ENCODE measurements around the gene PSMB5.

Gene PSMB5

GRCh38 chr14:22997676-22998323 is 36.9 kb downstream of the PSMB5 start:
- H2BK5ac ChIP-seq (ENCODE audit: low read length): no peak overlapping the region
- no peak overlapping the region for H2AFZ ChIP-seq (ENCODE audit: low read length)
- H2BK120ac ChIP-seq (ENCODE audit: low read depth, low read length): no peak overlapping the region
- no peak overlapping the region for H4K91ac ChIP-seq (ENCODE audit: low read depth, low read length, poor library complexity)
- H3K79me1 ChIP-seq (ENCODE audit: low read depth, low read length): no peaks in the 10 kb centered on the region
- no peak overlapping the region for H2BK15ac ChIP-seq (ENCODE audit: low read length)
- no peak for DNase-seq (ENCODE audit: low spot score)
- no CpG with 5 or more reads among the region's 9 CpGs for WGBS, 2 donors (ENCODE audit: extremely low coverage in 2 of 2, insufficient read length in 2 of 2, insufficient replicate concordance in 1 of 2)
- H2AK5ac ChIP-seq (ENCODE audit: low read depth, low read length): no peak overlapping the region
- no peak overlapping the region for H3K4me2 ChIP-seq (ENCODE audit: insufficient read depth, low read length, poor library complexity, severe bottlenecking)
- H3K23ac ChIP-seq (ENCODE audit: low read depth, low read length, poor library complexity): no peak overlapping the region
- no peak overlapping the region for H2BK12ac ChIP-seq (ENCODE audit: low read length)
- no peak overlapping the region for H3K4ac ChIP-seq (ENCODE audit: low read length)
- peaks cover 1 to 5% of the 10 kb centered on the region in 2 donors for H3K36me3 ChIP-seq (replicated peaks in 1 of 2; ENCODE audit: control insufficient read depth in 2 of 2, insufficient read depth in 2 of 2, low read length in 2 of 2)
- H3K9me3 ChIP-seq (replicated peaks in 1 of 2; ENCODE audit: control insufficient read depth in 2 of 2, insufficient read depth in 1 of 2, low read depth in 1 of 2, low read length in 2 of 2): no peaks in the 10 kb centered on the region
- no peak overlapping the region for H3K9ac ChIP-seq (ENCODE audit: low read depth, low read length, poor library complexity)
- no peak overlapping the region for H3K27ac ChIP-seq (replicated peaks; ENCODE audit: low read length)
- H3K4me3 ChIP-seq (ENCODE audit: low read length in 2 of 2): no peak overlapping the region
- no peak overlapping the region for H3K18ac ChIP-seq (ENCODE audit: low read length)
- H3K4me1 ChIP-seq (ENCODE audit: control insufficient read depth in 2 of 2, insufficient read depth in 1 of 2, low read depth in 1 of 2, low read length in 2 of 2): peaks cover 0 to 4% of the 10 kb centered on the region in 2 donors
- H3K27me3 ChIP-seq (ENCODE audit: control insufficient read depth in 3 of 3, insufficient read depth in 3 of 3, low read depth in 1 of 3, low read length in 3 of 3): no peaks in the 10 kb centered on the region
- H4K8ac ChIP-seq (ENCODE audit: low read depth, low read length): no peak overlapping the region
- no peak overlapping the region for H3K14ac ChIP-seq (ENCODE audit: low read length)

GRCh38 chr14:22996768-22997654 is 37.7 kb downstream of the PSMB5 start:
- Histone ChIP-seq H3K4me1 (ENCODE audit: control insufficient read depth in 2 of 2, insufficient read depth in 1 of 2, low read depth in 1 of 2, low read length in 2 of 2) (peaks cover 0 to 4% of the 10 kb centered on the region in 2 donors), H4K91ac (ENCODE audit: low read depth, low read length, poor library complexity) (no peak overlapping the region), H3K79me1 (ENCODE audit: low read depth, low read length) (no peaks in the 10 kb centered on the region), H2BK5ac (ENCODE audit: low read length) (no peak overlapping the region), H3K9me3 (replicated peaks in 1 of 2; ENCODE audit: control insufficient read depth in 2 of 2, insufficient read depth in 1 of 2, low read depth in 1 of 2, low read length in 2 of 2) (no peaks in the 10 kb centered on the region), H3K23ac (ENCODE audit: low read depth, low read length, poor library complexity) (no peak overlapping the region), H3K27me3 (ENCODE audit: control insufficient read depth in 3 of 3, insufficient read depth in 3 of 3, low read depth in 1 of 3, low read length in 3 of 3) (no peaks in the 10 kb centered on the region), H3K36me3 (replicated peaks in 1 of 2; ENCODE audit: control insufficient read depth in 2 of 2, insufficient read depth in 2 of 2, low read length in 2 of 2) (peaks cover 1 to 5% of the 10 kb centered on the region in 2 donors), H3K4me2 (ENCODE audit: insufficient read depth, low read length, poor library complexity, severe bottlenecking) (no peak overlapping the region), H2BK15ac (ENCODE audit: low read length) (no peak overlapping the region), H3K14ac (ENCODE audit: low read length) (no peak overlapping the region), H2BK12ac (ENCODE audit: low read length) (no peak overlapping the region), H3K27ac (replicated peaks; ENCODE audit: low read length) (no peak overlapping the region), H2BK120ac (ENCODE audit: low read depth, low read length) (no peak overlapping the region), H2AFZ (ENCODE audit: low read length) (no peak overlapping the region), H3K9ac (ENCODE audit: low read depth, low read length, poor library complexity) (no peak overlapping the region), H4K8ac (ENCODE audit: low read depth, low read length) (no peak overlapping the region), H2AK5ac (ENCODE audit: low read depth, low read length) (no peak overlapping the region), H3K18ac (ENCODE audit: low read length) (no peak overlapping the region), H3K4ac (ENCODE audit: low read length) (no peak overlapping the region), H3K4me3 (ENCODE audit: low read length in 2 of 2) (no peak overlapping the region)
- no CpG with 5 or more reads among the region's 11 CpGs for WGBS, 2 donors (ENCODE audit: extremely low coverage in 2 of 2, insufficient read length in 2 of 2, insufficient replicate concordance in 1 of 2)
- DNase-seq (ENCODE audit: low spot score): no peak

GRCh38 chr14:22995889-22996625 is 38.6 kb downstream of the PSMB5 start:
- no peak overlapping the region for H4K91ac ChIP-seq (ENCODE audit: low read depth, low read length, poor library complexity)
- no peak overlapping the region for H3K4me2 ChIP-seq (ENCODE audit: insufficient read depth, low read length, poor library complexity, severe bottlenecking)
- no peak overlapping the region for H2AK5ac ChIP-seq (ENCODE audit: low read depth, low read length)
- H2AFZ ChIP-seq (ENCODE audit: low read length): no peak overlapping the region
- no peak for DNase-seq (ENCODE audit: low spot score)
- H2BK120ac ChIP-seq (ENCODE audit: low read depth, low read length): no peak overlapping the region
- H3K4me3 ChIP-seq (ENCODE audit: low read length in 2 of 2): no peak overlapping the region
- H3K14ac ChIP-seq (ENCODE audit: low read length): no peak overlapping the region
- H3K9ac ChIP-seq (ENCODE audit: low read depth, low read length, poor library complexity): no peak overlapping the region
- H2BK12ac ChIP-seq (ENCODE audit: low read length): no peak overlapping the region
- H3K9me3 ChIP-seq (replicated peaks in 1 of 2; ENCODE audit: control insufficient read depth in 2 of 2, insufficient read depth in 1 of 2, low read depth in 1 of 2, low read length in 2 of 2): no peaks in the 10 kb centered on the region
- no peak overlapping the region for H2BK15ac ChIP-seq (ENCODE audit: low read length)
- H3K27me3 ChIP-seq (ENCODE audit: control insufficient read depth in 3 of 3, insufficient read depth in 3 of 3, low read depth in 1 of 3, low read length in 3 of 3): no peaks in the 10 kb centered on the region
- no peak overlapping the region for H3K27ac ChIP-seq (replicated peaks; ENCODE audit: low read length)
- no peak overlapping the region for H2BK5ac ChIP-seq (ENCODE audit: low read length)
- no peak overlapping the region for H3K4ac ChIP-seq (ENCODE audit: low read length)
- H3K79me1 ChIP-seq (ENCODE audit: low read depth, low read length): no peaks in the 10 kb centered on the region
- H3K36me3 ChIP-seq (replicated peaks in 1 of 2; ENCODE audit: control insufficient read depth in 2 of 2, insufficient read depth in 2 of 2, low read length in 2 of 2): peaks cover 1 to 5% of the 10 kb centered on the region in 2 donors
- peaks cover 0 to 4% of the 10 kb centered on the region in 2 donors for H3K4me1 ChIP-seq (ENCODE audit: control insufficient read depth in 2 of 2, insufficient read depth in 1 of 2, low read depth in 1 of 2, low read length in 2 of 2)
- no CpG with 5 or more reads among the region's 9 CpGs for WGBS, 2 donors (ENCODE audit: extremely low coverage in 2 of 2, insufficient read length in 2 of 2, insufficient replicate concordance in 1 of 2)
- peak overlapping the region; percentile 32 for H3K18ac ChIP-seq (ENCODE audit: low read length)
- H4K8ac ChIP-seq (ENCODE audit: low read depth, low read length): no peak overlapping the region
- peak overlapping the region; percentile 37 for H3K23ac ChIP-seq (ENCODE audit: low read depth, low read length, poor library complexity)
